Caco-2 (cell line): ENCODE results near the gene SRP9. TPM values are rescaled to one million over a fixed set of nuclear protein-coding genes. Genes with fewer than 3 reads are reported as not detected.
"Not testable (repeated sequence)": the region's sequence is repeated elsewhere in the genome, so short reads cannot be mapped to it uniquely, and the experiment has no call there.

ENCODE experiments used
- BruUV-seq: library from RNA; stranded (reverse); fragments of 400-500 nt; replicated peaks from 2 replicates; lab custom pipeline; 2021; lab: Mats Ljungman, UMichigan
- CTCF ChIA-PET: fragments of 300-600 bp; sonication (Branson Sonifier 250); formaldehyde crosslinking; loops from one replicate; lab custom pipeline; 2022; ENCODE audit warnings: antibody characterized with exemption; lab: Charles Lee
- POLR2A ChIA-PET: fragments of 300-600 bp; sonication (Branson Sonifier 250); formaldehyde crosslinking; loops from one replicate; lab custom pipeline; 2022; ENCODE audit warnings: antibody characterized with exemption; lab: Charles Lee
- DNase-seq, 2 experiments: peaks; one replicate each; pipeline versions ENCODE4 v3.0.0 to v3.0.0-alpha.2; 2020 to 2022
- H3K27me3 ChIP-seq: replicated peaks from 2 replicates; pipeline ENCODE4 v1.6.0; 2011; ENCODE audit warnings: low read length; ENCODE audit not compliant: control insufficient read depth, insufficient read depth
- H3K36me3 ChIP-seq: 2 replicates; pipeline ENCODE4 v1.5.1; 2011; ENCODE audit warnings: low read length; ENCODE audit not compliant: control insufficient read depth, insufficient read depth
- H3K4me1 ChIP-seq: fragments of 250-450 bp; sonication (Bioruptor Pico); 2 replicates; pipeline ENCODE4 v1.5.1; 2020; ENCODE audit warnings: mild to moderate bottlenecking
- H3K4me3 ChIP-seq: 2 replicates; pipeline ENCODE4 v1.5.1; 2011; ENCODE audit warnings: low read depth, mild to moderate bottlenecking, control low read depth, low read length
- H3K9me3 ChIP-seq: fragments of 250-450 bp; sonication (Bioruptor Pico); 2 replicates; pipeline ENCODE4 v1.5.1; 2020; ENCODE audit warnings: mild to moderate bottlenecking, moderate library complexity
- H3K27ac Mint-ChIP-seq: one replicate; pipeline ENCODE4 v1.8.0; 2022; ENCODE audit warnings: mixed read lengths; ENCODE audit not compliant: unreplicated experiment
- H3K27me3 Mint-ChIP-seq: one replicate; pipeline ENCODE4 v1.8.0; 2022; ENCODE audit warnings: mixed read lengths; ENCODE audit not compliant: insufficient read depth, unreplicated experiment
- H3K36me3 Mint-ChIP-seq: one replicate; pipeline ENCODE4 v1.8.0; 2022; ENCODE audit warnings: mild to moderate bottlenecking, mixed read lengths; ENCODE audit not compliant: insufficient read depth, unreplicated experiment
- H3K4me1 Mint-ChIP-seq: one replicate; pipeline ENCODE4 v1.8.0; 2022; ENCODE audit warnings: low read depth, mixed read lengths; ENCODE audit not compliant: unreplicated experiment
- H3K4me3 Mint-ChIP-seq: one replicate; pipeline ENCODE4 v1.8.0; 2022; ENCODE audit warnings: mild to moderate bottlenecking, moderate library complexity, mixed read lengths; ENCODE audit not compliant: unreplicated experiment
- H3K9me3 Mint-ChIP-seq: one replicate; pipeline ENCODE4 v1.8.0; 2022; ENCODE audit warnings: mixed read lengths; ENCODE audit not compliant: unreplicated experiment
- intact Hi-C: fragments of 100-400 bp; cut with micrococcal nuclease; formaldehyde crosslinking; loops from one replicate; pipeline ENCODE4 v1.10.0; 2022; ENCODE audit not compliant: unreplicated experiment
- total RNA-seq: library from RNA; stranded (reverse); gene quantifications from 2 replicates; pipeline ENCODE4 v1.2.3, GENCODE V29; 2022
- TF ChIP-seq, protein P1 (sequence below), 2 experiments: fragments of 200-600 bp in 1 of 2; IDR thresholded peaks; 1 replicate in 1 of 2; 2 replicates in 1 of 2; pipeline versions ENCODE4 v1.5.1 to v1.8.0; 2011 to 2022; ENCODE audit warnings: antibody characterized with exemption in 1 of 2, control low read depth in 1 of 2, inconsistent platforms in 1 of 2, low read depth in 1 of 2, low read length in 1 of 2, mild to moderate bottlenecking in 1 of 2, moderate library complexity in 1 of 2; ENCODE audit not compliant: insufficient read depth in 1 of 2, severe bottlenecking in 1 of 2, unreplicated experiment in 1 of 2

Gene SRP9
- total RNA-seq, 1 experiment from 2014 or later, result 261 TPM

DNA sequence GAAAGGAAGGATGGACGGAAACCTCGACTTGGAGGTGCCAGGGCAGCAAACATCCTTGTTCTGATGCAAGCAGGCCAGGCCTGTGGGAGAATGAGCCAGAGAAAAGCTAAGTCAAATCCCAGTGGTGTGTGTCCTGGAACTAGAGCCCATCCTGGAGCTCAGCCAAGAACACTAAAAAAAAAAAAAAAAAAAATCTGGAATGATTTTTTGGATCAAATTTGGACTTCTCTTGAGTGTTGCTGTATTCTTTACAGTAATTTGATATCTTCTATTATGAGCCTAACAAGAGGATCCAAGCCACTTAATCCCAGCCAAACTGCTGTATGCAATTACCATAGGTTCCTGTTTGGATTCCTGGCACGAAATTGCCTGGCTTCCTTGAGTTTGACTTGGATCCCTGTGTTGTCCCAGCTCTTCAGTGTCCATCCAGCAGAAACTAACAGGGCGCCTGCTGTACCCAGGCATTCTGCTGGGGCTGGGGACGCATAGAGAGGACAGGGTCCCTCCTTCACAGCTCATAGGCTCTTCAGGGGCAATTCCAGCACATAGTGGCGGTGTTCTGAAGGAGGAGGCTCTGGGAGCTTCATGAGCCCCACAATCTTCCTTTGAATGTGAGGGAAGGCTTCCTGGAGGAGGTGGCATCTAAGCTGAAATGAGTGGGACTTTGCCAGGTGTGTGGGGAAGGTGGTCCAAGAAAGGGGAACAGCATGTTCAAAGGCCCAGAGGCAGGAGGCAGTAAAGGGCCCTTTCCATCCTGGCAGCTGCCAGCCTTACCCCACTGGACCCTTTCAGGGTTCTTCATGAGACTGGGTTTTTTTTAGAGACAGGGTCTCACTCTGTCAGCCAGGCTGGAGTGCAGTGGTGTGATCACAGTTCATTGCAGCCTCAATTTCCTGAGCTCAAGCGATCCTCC is 57.0 kb downstream of the SRP9 start:
- ChIA-PET CTCF (no interaction called here), POLR2A (interaction anchor here (0.6 kb wide), 1 partner anchor 39 kb away, joined by 3 read pairs; no protein-coding TSS in a partner anchor)
- DNase-seq, result no peak
- Mint-ChIP-seq H3K27me3 (no peaks in the 10 kb centered on the region), H3K4me1 (no peaks in the 10 kb centered on the region), H3K9me3 (no peaks in the 10 kb centered on the region), H3K36me3 (peaks cover 38% of the 10 kb centered on the region), H3K4me3 (no peak overlapping the region), H3K27ac (no peak overlapping the region)
- no peak overlapping the region for H3K4me3 ChIP-seq
- H3K36me3 ChIP-seq, result peaks cover 2% of the 10 kb centered on the region
- H3K9me3 ChIP-seq, result no peaks in the 10 kb centered on the region
- intact Hi-C loops, result no loop called here
- TF ChIP-seq, protein P1, sequence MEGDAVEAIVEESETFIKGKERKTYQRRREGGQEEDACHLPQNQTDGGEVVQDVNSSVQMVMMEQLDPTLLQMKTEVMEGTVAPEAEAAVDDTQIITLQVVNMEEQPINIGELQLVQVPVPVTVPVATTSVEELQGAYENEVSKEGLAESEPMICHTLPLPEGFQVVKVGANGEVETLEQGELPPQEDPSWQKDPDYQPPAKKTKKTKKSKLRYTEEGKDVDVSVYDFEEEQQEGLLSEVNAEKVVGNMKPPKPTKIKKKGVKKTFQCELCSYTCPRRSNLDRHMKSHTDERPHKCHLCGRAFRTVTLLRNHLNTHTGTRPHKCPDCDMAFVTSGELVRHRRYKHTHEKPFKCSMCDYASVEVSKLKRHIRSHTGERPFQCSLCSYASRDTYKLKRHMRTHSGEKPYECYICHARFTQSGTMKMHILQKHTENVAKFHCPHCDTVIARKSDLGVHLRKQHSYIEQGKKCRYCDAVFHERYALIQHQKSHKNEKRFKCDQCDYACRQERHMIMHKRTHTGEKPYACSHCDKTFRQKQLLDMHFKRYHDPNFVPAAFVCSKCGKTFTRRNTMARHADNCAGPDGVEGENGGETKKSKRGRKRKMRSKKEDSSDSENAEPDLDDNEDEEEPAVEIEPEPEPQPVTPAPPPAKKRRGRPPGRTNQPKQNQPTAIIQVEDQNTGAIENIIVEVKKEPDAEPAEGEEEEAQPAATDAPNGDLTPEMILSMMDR (IDR thresholded peaks at IDR 0.05; ENCODE audit: insufficient read depth in 1 of 2, low read depth in 1 of 2, low read length in 1 of 2, severe bottlenecking in 1 of 2, unreplicated experiment in 1 of 2), result no peak
- H3K4me1 ChIP-seq, result no peaks in the 10 kb centered on the region
- BruUV-seq, result no TSS peak
- H3K27me3 ChIP-seq, result no peaks in the 10 kb centered on the region

DNA sequence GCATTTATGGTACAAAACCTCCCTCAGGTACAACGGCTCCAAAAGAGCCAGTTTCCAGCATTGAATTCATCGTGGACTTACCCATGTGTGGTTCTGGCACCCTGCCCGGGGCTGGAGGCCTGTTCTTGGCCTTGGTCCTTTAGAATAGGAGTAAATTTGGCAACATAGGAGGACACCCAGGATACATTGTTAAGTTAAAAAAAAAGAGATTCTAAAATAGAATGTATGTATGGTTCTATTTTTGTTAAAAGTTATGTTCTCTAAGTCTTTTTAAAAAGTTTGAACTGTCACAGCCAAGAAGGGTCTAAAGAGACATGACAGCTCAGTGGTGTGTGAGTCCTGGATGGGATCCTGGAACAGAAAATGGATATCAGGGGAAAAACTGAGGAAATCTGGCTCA is 58.2 kb downstream of the SRP9 start:
- Histone ChIP-seq H3K9me3 (no peaks in the 10 kb centered on the region), H3K4me3 (no peak overlapping the region), H3K4me1 (no peaks in the 10 kb centered on the region), H3K27me3 (no peaks in the 10 kb centered on the region), H3K36me3 (peaks cover 2% of the 10 kb centered on the region)
- intact Hi-C loops, result no loop called here
- ChIA-PET CTCF (interaction anchor here (0.6 kb wide), 1 partner anchor 27 kb away, joined by 3 read pairs; no protein-coding TSS in a partner anchor), POLR2A (no interaction called here)
- no peaks in the 10 kb centered on the region for H3K4me1 Mint-ChIP-seq
- no TSS peak for BruUV-seq
- peaks cover 38% of the 10 kb centered on the region for H3K36me3 Mint-ChIP-seq
- TF ChIP-seq, protein P1 (IDR thresholded peaks at IDR 0.05; ENCODE audit: insufficient read depth in 1 of 2, low read depth in 1 of 2, low read length in 1 of 2, severe bottlenecking in 1 of 2, unreplicated experiment in 1 of 2), result no peak
- H3K9me3 Mint-ChIP-seq, result no peaks in the 10 kb centered on the region
- H3K4me3 Mint-ChIP-seq, result no peak overlapping the region
- no peak for DNase-seq
- H3K27ac Mint-ChIP-seq, result no peak overlapping the region
- no peaks in the 10 kb centered on the region for H3K27me3 Mint-ChIP-seq

DNA sequence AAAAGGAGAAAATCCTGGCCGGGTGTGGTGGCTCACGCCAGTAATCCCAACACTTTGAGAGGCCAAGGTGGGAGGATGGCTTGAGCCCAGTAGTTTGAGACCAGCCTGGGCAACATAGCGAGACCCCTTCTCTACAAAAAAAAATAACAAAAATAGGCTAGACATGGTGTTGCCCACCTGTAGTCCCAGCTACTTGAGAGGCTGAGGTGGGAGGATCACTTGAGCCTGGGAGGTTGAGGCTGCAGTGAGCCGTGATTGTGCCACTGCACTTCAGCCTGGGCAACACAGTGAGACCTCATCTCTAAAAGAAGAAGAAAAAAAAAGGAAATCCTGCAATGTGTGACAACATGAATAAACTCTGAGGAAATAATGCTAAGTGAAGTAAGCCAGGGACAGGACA is 58.7 kb downstream of the SRP9 start:
- H3K4me1 Mint-ChIP-seq, intact Hi-C loops, BruUV-seq, H3K9me3 Mint-ChIP-seq, H3K27me3 ChIP-seq, H3K4me3 ChIP-seq, H3K27me3 Mint-ChIP-seq, DNase-seq, H3K4me3 Mint-ChIP-seq, CTCF ChIA-PET, H3K4me1 ChIP-seq, POLR2A ChIA-PET, H3K27ac Mint-ChIP-seq, H3K36me3 ChIP-seq, H3K9me3 ChIP-seq: not testable (repeated sequence)
- peaks cover 38% of the 10 kb centered on the region for H3K36me3 Mint-ChIP-seq
